NCI-H1436 treated with DMSO at 0.1 percent for 48 hours (cell line): ENCODE measurements around the gene GKN1.

Source experiments
- DNase-seq: peaks from one replicate; lab custom pipeline; 2025; lab: John Stamatoyannopoulos, UW

Gene GKN1

GRCh38 chr2:69007603-69008002, 33.2 kb downstream of the GKN1 start:
- DNase-seq: no peak

GRCh38 chr2:69010437-69011194, 36.2 kb downstream of the GKN1 start:
- DNase-seq: no peak

GRCh38 chr2:69011611-69012157, 37.2 kb downstream of the GKN1 start:
- no peak for DNase-seq

- DNase-seq: no peak
These were observed 38.1 kb downstream of the GKN1 start for GRCh38 chr2:69012310-69013141.

- peak; percentile 3 for DNase-seq
These were observed 38.9 kb downstream of the GKN1 start, which contains the start of gene ANTXR1 for GRCh38 chr2:69013142-69013839. Gene ANTXR1, plus strand, starts transcription at chr2:69013179. Its CDS starts 321 bp downstream, at chr2:69013500.

GRCh38 chr2:69013840-69014821, 39.7 kb downstream of the GKN1 start:
- DNase-seq: no peak

GRCh38 chr2:69017080-69017479, 42.6 kb downstream of the GKN1 start:
- DNase-seq: no peak

- no peak for DNase-seq
These were observed 43.4 kb downstream of the GKN1 start for GRCh38 chr2:69017835-69018234.

- no peak for DNase-seq
These were observed 44.3 kb downstream of the GKN1 start for GRCh38 chr2:69018678-69019095.

GRCh38 chr2:69020496-69021426, 46.3 kb downstream of the GKN1 start:
- DNase-seq: no peak

GRCh38 chr2:69021727-69022126, 47.3 kb downstream of the GKN1 start:
- DNase-seq: no peak

- no peak for DNase-seq
These were observed 48.1 kb downstream of the GKN1 start for GRCh38 chr2:69022548-69022947.

- DNase-seq: no peak
These were observed 48.8 kb downstream of the GKN1 start for GRCh38 chr2:69023236-69023635.

- no peak for DNase-seq
These were observed 51.6 kb downstream of the GKN1 start for GRCh38 chr2:69026026-69026425.

GRCh38 chr2:69026691-69027459, 52.4 kb downstream of the GKN1 start:
- DNase-seq: no peak
